WTC11 (cell line): ENCODE data around the gene PIKFYVE. TPM values are rescaled to one million over a fixed set of nuclear protein-coding genes. Genes with fewer than 3 reads are reported as not detected.
"Not testable (repeated sequence)": the region's sequence is repeated elsewhere in the genome, so short reads cannot be mapped to it uniquely, and the experiment has no call there.

Experiments
- ATAC-seq: fragments of 200-7000 bp; cut with Tn5 transposase; 2 replicates; pipeline ENCODE4 v1.10.0; 2021; ENCODE audit warnings: mild to moderate bottlenecking, moderate library complexity
- CTCF ChIA-PET: fragments of 300-600 bp; sonication (Branson Sonifier 250); formaldehyde crosslinking; loops from one replicate; lab custom pipeline; 2021; ENCODE audit warnings: antibody characterized with exemption; lab: Charles Lee
- POLR2A ChIA-PET: fragments of 350-600 bp; sonication (Branson Sonifier 250); formaldehyde crosslinking; loops from one replicate; lab custom pipeline; 2021; ENCODE audit warnings: antibody characterized with exemption; lab: Charles Lee
- DNase-seq: peaks from one replicate; pipeline ENCODE4 v3.0.0; 2021; ENCODE audit warnings: low spot score
- H3K27ac Mint-ChIP-seq: 2 replicates; pipeline ENCODE4 v1.8.0; 2021; ENCODE audit warnings: mixed read lengths
- H3K27me3 Mint-ChIP-seq: 2 replicates; pipeline ENCODE4 v1.8.0; 2021; ENCODE audit warnings: low read depth, mild to moderate bottlenecking, moderate library complexity, mixed read lengths
- H3K36me3 Mint-ChIP-seq: 2 replicates; pipeline ENCODE4 v1.8.0; 2021; ENCODE audit warnings: mixed read lengths
- H3K4me1 Mint-ChIP-seq: 2 replicates; pipeline ENCODE4 v1.8.0; 2022; ENCODE audit warnings: mixed read lengths
- H3K4me3 Mint-ChIP-seq: 2 replicates; pipeline ENCODE4 v1.8.0; 2021; ENCODE audit warnings: mild to moderate bottlenecking, moderate library complexity, mixed read lengths
- H3K9me3 Mint-ChIP-seq: 2 replicates; pipeline ENCODE4 v1.8.0; 2021; ENCODE audit warnings: mixed read lengths
- ATF1 ChIP-seq: sonication (generic); formaldehyde crosslinking; IDR thresholded peaks from 2 replicates; pipeline ENCODE4 v1.8.1; 2023; ENCODE audit warnings: mild to moderate bottlenecking, moderate library complexity, missing genetic modification reagents
- ATF2 ChIP-seq: sonication (generic); formaldehyde crosslinking; IDR thresholded peaks from 2 replicates; pipeline ENCODE4 v1.8.1; 2022; ENCODE audit warnings: low read depth, missing genetic modification reagents, borderline replicate concordance
- ATF3 ChIP-seq: sonication (generic); formaldehyde crosslinking; conservative IDR thresholded peaks from 2 replicates; pipeline ENCODE4 v1.8.1; 2022; ENCODE audit warnings: mild to moderate bottlenecking, missing genetic modification reagents
- CBFB ChIP-seq: sonication (generic); formaldehyde crosslinking; IDR thresholded peaks from 2 replicates; pipeline ENCODE4 v1.8.1; 2022; ENCODE audit warnings: mild to moderate bottlenecking, low read depth, missing genetic modification reagents
- E2F4 ChIP-seq: sonication (generic); formaldehyde crosslinking; IDR thresholded peaks from 2 replicates; pipeline ENCODE4 v1.8.1; 2022; ENCODE audit warnings: low read depth, mild to moderate bottlenecking, moderate library complexity, missing genetic modification reagents, borderline replicate concordance
- E2F5 ChIP-seq: sonication (generic); formaldehyde crosslinking; IDR thresholded peaks from 2 replicates; pipeline ENCODE4 v1.8.1; 2022; ENCODE audit warnings: mild to moderate bottlenecking, moderate library complexity, missing genetic modification reagents
- GABPB1 ChIP-seq: sonication (generic); formaldehyde crosslinking; IDR thresholded peaks from 2 replicates; pipeline ENCODE4 v1.8.1; 2023; ENCODE audit warnings: mild to moderate bottlenecking, missing genetic modification reagents
- GTF2I ChIP-seq: fragments of 250-450 bp; sonication (Bioruptor Pico); conservative IDR thresholded peaks from 2 replicates; pipeline ENCODE4 v1.4.0; 2021; ENCODE audit warnings: mild to moderate bottlenecking
- HMGA2 ChIP-seq: fragments of 250-450 bp; sonication (Bioruptor Pico); IDR thresholded peaks from 2 replicates; pipeline ENCODE4 v1.4.0; 2021; ENCODE audit warnings: mild to moderate bottlenecking, moderate library complexity
- IRF1 ChIP-seq: sonication (generic); formaldehyde crosslinking; IDR thresholded peaks from 2 replicates; pipeline ENCODE4 v1.8.0; 2023; ENCODE audit warnings: missing genetic modification reagents
- JUN ChIP-seq: sonication (generic); formaldehyde crosslinking; IDR thresholded peaks from 2 replicates; pipeline ENCODE4 v1.8.0; 2023; ENCODE audit warnings: mild to moderate bottlenecking, missing genetic modification reagents
- PRDM15 ChIP-seq: sonication (generic); formaldehyde crosslinking; IDR thresholded peaks from 2 replicates; pipeline ENCODE4 v1.8.0; 2022; ENCODE audit warnings: missing genetic modification reagents
- RELA ChIP-seq: sonication (generic); formaldehyde crosslinking; IDR thresholded peaks from 2 replicates; pipeline ENCODE4 v1.8.1; 2022; ENCODE audit warnings: missing genetic modification reagents, mild to moderate bottlenecking, borderline replicate concordance
- SMAD3 ChIP-seq: sonication (generic); formaldehyde crosslinking; IDR thresholded peaks from 2 replicates; pipeline ENCODE4 v1.8.0; 2022; ENCODE audit warnings: missing genetic modification reagents, mild to moderate bottlenecking, borderline replicate concordance
- USF2 ChIP-seq: sonication (generic); formaldehyde crosslinking; IDR thresholded peaks from 2 replicates; pipeline ENCODE4 v1.8.1; 2023; ENCODE audit warnings: mild to moderate bottlenecking, missing genetic modification reagents, moderate library complexity
- ZMAT4 ChIP-seq: fragments of 250-450 bp; sonication (Bioruptor Pico); IDR thresholded peaks from 2 replicates; pipeline ENCODE4 v1.9.0; 2021; ENCODE audit warnings: mild to moderate bottlenecking
- ZSCAN18 ChIP-seq: fragments of 250-450 bp; sonication (Bioruptor Pico); IDR thresholded peaks from 2 replicates; pipeline ENCODE4 v2.1.2; 2022; ENCODE audit warnings: mild to moderate bottlenecking, moderate library complexity
- total RNA-seq: library from RNA; stranded (reverse); gene quantifications from 3 replicates; pipeline ENCODE4 v1.2.3, GENCODE V29; 2021

Gene PIKFYVE
- total RNA-seq, 1 experiment from 2014 or later = 36.1 TPM

- Mint-ChIP-seq H3K36me3 (peaks cover 31% of the 10 kb centered on the region), H3K4me1 (no peaks in the 10 kb centered on the region), H3K9me3 (peaks cover 34% of the 10 kb centered on the region), H3K4me3 (no peak overlapping the region), H3K27me3 (no peaks in the 10 kb centered on the region; the same call in 1 of the 2 replicates), H3K27ac (no peak overlapping the region)
- POLR2A ChIA-PET = no interaction called here
- no peak for ATAC-seq
- CTCF ChIA-PET = interaction anchor here (0.6 to 2.7 kb wide), 4 partner anchors 15 to 936 kb away, joined by 3 to 13 read pairs (median 6); partner anchors contain the start of gene PTH2R
- DNase-seq = no peak
- TF ChIP-seq ATF2 (CRISPR knock-in tag) (no peak), ZMAT4 (CRISPR knock-in tag) (no peak), GABPB1 (CRISPR knock-in tag) (no peak), ZSCAN18 (no peak), ATF3 (CRISPR knock-in tag) (no peak), E2F4 (CRISPR knock-in tag) (no peak)
- TF ChIP-seq, all 79 proteins: peak for 0
Measured at GRCh38 chr2:208392300-208392699, 126.2 kb downstream of the PIKFYVE start.

GRCh38 chr2:208396796-208397195, 130.7 kb downstream of the PIKFYVE start:
- ATAC-seq, H3K4me3 Mint-ChIP-seq, POLR2A ChIA-PET, CTCF ChIA-PET, H3K27me3 Mint-ChIP-seq, H3K4me1 Mint-ChIP-seq, DNase-seq, H3K27ac Mint-ChIP-seq: not testable (repeated sequence)
- Mint-ChIP-seq H3K9me3 (peaks cover 29% of the 10 kb centered on the region), H3K36me3 (peaks cover 31% of the 10 kb centered on the region)

GRCh38 chr2:208399201-208399600, 133.1 kb downstream of the PIKFYVE start:
- Mint-ChIP-seq H3K27ac (no peak overlapping the region), H3K36me3 (peaks cover 19% of the 10 kb centered on the region), H3K27me3 (peaks cover 14% of the 10 kb centered on the region), H3K4me3 (no peak overlapping the region), H3K4me1 (no peaks in the 10 kb centered on the region), H3K9me3 (peaks cover 16% of the 10 kb centered on the region)
- ChIA-PET CTCF (interaction anchor here (1.1 to 2.5 kb wide), 4 partner anchors 8 to 932 kb away, joined by 3 to 12 read pairs (median 4); partner anchors contain the start of gene PTH2R), POLR2A (no interaction called here)
- no peak for ATAC-seq
- no peak for DNase-seq
- TF ChIP-seq IRF1 = no peak
- TF ChIP-seq JUN = no peak
- TF ChIP-seq CBFB = no peak
- no peak for TF ChIP-seq HMGA2 (CRISPR knock-in tag)
- TF ChIP-seq E2F5 = no peak
- no peak for TF ChIP-seq SMAD3
- no peak for TF ChIP-seq PRDM15 (CRISPR knock-in tag)
- no peak for TF ChIP-seq USF2 (CRISPR knock-in tag)
- no peak for TF ChIP-seq RELA (CRISPR knock-in tag)
- no peak for TF ChIP-seq GTF2I (CRISPR knock-in tag)
- TF ChIP-seq ATF1 = no peak
- TF ChIP-seq ZMAT4 (CRISPR knock-in tag) = no peak
